Retinal pigment epithelial cell (primary cell): ENCODE results near the gene CGN.
A peak's percentile ranks its signal among the peaks of the same experiment; 100 is the strongest.

Source experiments
- DNase-seq: peaks from one replicate; pipeline ENCODE4 v3.0.0-alpha.2; 2010; ENCODE audit warnings: low read depth
- H3K4me3 ChIP-seq: 2 replicates; pipeline ENCODE4 v1.5.1; 2011; ENCODE audit warnings: mild to moderate bottlenecking, low read length, control low read depth, moderate library complexity
- TF ChIP-seq, protein P1 (sequence below): conservative IDR thresholded peaks from 2 replicates; pipeline ENCODE4 v1.5.1; 2011; ENCODE audit warnings: low read depth, low read length, control low read depth, inconsistent platforms

Gene CGN

GRCh38 chr1:151508833-151509232 lies 2.4 kb upstream of the CGN start:
- TF ChIP-seq, protein P1, sequence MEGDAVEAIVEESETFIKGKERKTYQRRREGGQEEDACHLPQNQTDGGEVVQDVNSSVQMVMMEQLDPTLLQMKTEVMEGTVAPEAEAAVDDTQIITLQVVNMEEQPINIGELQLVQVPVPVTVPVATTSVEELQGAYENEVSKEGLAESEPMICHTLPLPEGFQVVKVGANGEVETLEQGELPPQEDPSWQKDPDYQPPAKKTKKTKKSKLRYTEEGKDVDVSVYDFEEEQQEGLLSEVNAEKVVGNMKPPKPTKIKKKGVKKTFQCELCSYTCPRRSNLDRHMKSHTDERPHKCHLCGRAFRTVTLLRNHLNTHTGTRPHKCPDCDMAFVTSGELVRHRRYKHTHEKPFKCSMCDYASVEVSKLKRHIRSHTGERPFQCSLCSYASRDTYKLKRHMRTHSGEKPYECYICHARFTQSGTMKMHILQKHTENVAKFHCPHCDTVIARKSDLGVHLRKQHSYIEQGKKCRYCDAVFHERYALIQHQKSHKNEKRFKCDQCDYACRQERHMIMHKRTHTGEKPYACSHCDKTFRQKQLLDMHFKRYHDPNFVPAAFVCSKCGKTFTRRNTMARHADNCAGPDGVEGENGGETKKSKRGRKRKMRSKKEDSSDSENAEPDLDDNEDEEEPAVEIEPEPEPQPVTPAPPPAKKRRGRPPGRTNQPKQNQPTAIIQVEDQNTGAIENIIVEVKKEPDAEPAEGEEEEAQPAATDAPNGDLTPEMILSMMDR, result no peak
- peak; percentile 48 for DNase-seq
- H3K4me3 ChIP-seq, result no peak overlapping the region

- no peak for DNase-seq
- H3K4me3 ChIP-seq, result no peak overlapping the region
- TF ChIP-seq, protein P1, result no peak
These were observed 1.7 kb upstream of the CGN start for GRCh38 chr1:151509350-151510019.

DNA sequence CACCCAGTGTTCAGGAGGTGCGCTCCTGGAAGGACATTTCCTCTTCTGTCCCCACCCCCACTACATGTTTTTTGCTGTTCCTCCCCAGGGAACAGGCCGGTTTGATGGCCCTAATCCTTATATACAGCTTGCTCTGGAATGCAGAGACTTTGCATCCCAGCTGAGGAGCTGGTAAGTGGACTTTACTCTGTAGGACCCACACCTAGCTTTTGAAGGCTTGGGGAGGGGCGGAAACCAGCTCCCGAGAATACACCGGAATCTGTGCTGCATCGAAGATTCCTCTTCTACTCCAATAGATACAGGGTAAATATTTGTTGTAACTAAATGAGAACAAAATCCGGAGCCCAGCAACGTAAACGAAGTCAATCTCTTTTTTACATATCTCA lies 1.2 kb upstream of the CGN start:
- TF ChIP-seq, protein P1, result no peak
- H3K4me3 ChIP-seq, result no peak overlapping the region

GRCh38 chr1:151510614-151510956 lies 602 bp upstream of the CGN start:
- no peak for DNase-seq
- TF ChIP-seq, protein P1, result no peak
- peak overlapping the region; percentile 68 for H3K4me3 ChIP-seq

More for the DNA sequence above, 1.2 kb upstream of the CGN start:
- DNase-seq, result no peak

DNA sequence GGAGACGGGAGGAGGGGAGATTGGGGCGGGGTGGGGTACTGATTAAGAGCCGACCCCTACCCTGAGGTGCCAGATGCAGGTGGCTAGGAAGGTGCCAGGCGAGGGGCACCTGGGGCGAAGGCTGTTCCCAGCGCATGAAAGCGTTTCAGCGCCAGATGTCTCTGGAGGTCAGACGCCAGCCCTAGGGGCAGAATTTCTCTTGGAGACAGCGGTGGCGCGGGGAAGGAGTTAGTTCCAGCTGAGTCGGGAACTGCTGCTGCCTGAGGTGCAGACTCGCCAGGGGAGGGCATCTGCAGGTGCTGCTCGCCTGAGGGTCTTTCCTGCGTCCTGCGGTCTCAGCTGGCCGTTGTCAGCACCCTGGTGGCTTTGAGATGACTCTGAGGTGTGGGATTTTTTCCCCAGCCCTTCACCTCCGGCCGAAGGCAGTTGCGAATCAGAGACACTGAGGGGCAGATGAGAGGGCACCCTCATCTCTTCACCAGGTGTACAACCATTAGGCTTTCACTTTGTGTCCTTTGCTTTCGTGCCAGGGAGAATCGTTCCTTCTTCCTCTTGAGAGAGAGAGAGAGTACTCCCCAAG lies 539 bp downstream of the CGN start:
- no peak for DNase-seq
- TF ChIP-seq, protein P1, result no peak

GRCh38 chr1:151512326-151512725 lies 1.1 kb downstream of the CGN start:
- peak overlapping the region; percentile 68 for H3K4me3 ChIP-seq

More for the DNA sequence above, 539 bp downstream of the CGN start:
- peak overlapping the region; percentile 68 for H3K4me3 ChIP-seq

More at GRCh38 chr1:151512326-151512725, 1.1 kb downstream of the CGN start:
- TF ChIP-seq, protein P1, result no peak
- no peak for DNase-seq
